GM18520 (cell line): ENCODE data around the gene ZFP30.

Source experiments
- ATAC-seq: cut with Tn5 transposase; IDR thresholded peaks from one replicate; pipeline ENCODE4 v1.9.1; 2021; ENCODE audit not compliant: unreplicated experiment

ZFP30 gene

GRCh38 chr19:37564624-37565369 is 90.5 kb downstream of the ZFP30 start:
- ATAC-seq, result no peak
